Peyer's patch (tissue), 4 donors: Measurements from ENCODE around the gene COL20A1.

ENCODE experiments used
- CTCF ChIP-seq, 6 experiments: fragments of 450-650 bp in 4 of 6; fragments of 200-600 bp in 2 of 6; sonication (generic) in 1 of 6; IDR thresholded peaks; one replicate each; pipeline ENCODE4 v1.5.1; 2017 to 2019; ENCODE audit warnings: antibody characterized with exemption in 6 of 6, mild to moderate bottlenecking in 3 of 6, moderate library complexity in 1 of 6
- POLR2A ChIP-seq, 2 donors: fragments of 450-650 bp; IDR thresholded peaks; one replicate each; pipeline ENCODE4 v1.5.1; 2017; ENCODE audit warnings: antibody characterized with exemption in 2 of 2, mild to moderate bottlenecking in 2 of 2, moderate library complexity in 2 of 2

GRCh38 chr20:63379296-63379695 is 86.3 kb downstream of the COL20A1 start:
- no peak for TF ChIP-seq POLR2A (IDR thresholded peaks at IDR 0.05)
- TF ChIP-seq CTCF (IDR thresholded peaks at IDR 0.05): no peak
